ENCODE measurements around the gene ATF7. TPM values are rescaled to one million over a fixed set of nuclear protein-coding genes. Genes with fewer than 3 reads are reported as not detected.
"Not testable (repeated sequence)": the region's sequence is repeated elsewhere in the genome, so short reads cannot be mapped to it uniquely, and the experiment has no call there.

The ATF7 gene
- polyA plus RNA-seq, 6 donors from 2014 or later, result 12.2 to 18.7 (median 16.2) TPM

GRCh38 chr12:53601296-53601847 is 24.8 kb downstream of the ATF7 start:
- Mint-ChIP-seq H3K4me1 (peaks cover 34 to 43% (median 40%) of the 10 kb centered on the region in 3 donors), H3K27ac (peak overlapping the region in 5 of 6 donors; percentile 37 to 93 (median 59)), H3K4me3 (peak overlapping the region; percentile 51 to 92 (median 86)), H3K9me3 (peaks cover 0 to 3% (median 0%) of the 10 kb centered on the region in 7 donors), H3K27me3 (no peaks in the 10 kb centered on the region), H3K36me3 (peaks cover 6 to 13% of the 10 kb centered on the region in 2 donors)
- ATAC-seq (ENCODE audit: low read depth in 2 of 2), result peak; percentile 28 to 61
- DNase-seq, result no peak

- no peaks in the 10 kb centered on the region for H3K27me3 Mint-ChIP-seq
- H3K9me3 Mint-ChIP-seq, result peaks cover 0 to 3% (median 0%) of the 10 kb centered on the region in 7 donors
- peak overlapping the region in 3 of 6 donors; percentile 59 to 88 (median 81) for H3K27ac Mint-ChIP-seq
These were observed 25.5 kb downstream of the ATF7 start for GRCh38 chr12:53600490-53601295.

GRCh38 chr12:53599579-53599978 is 26.6 kb downstream of the ATF7 start:
- H3K4me3 Mint-ChIP-seq, result peak overlapping the region in 1 of 8 donors; percentile 18
- no peaks in the 10 kb centered on the region for H3K27me3 Mint-ChIP-seq
- no peak for ATAC-seq (ENCODE audit: low read depth in 2 of 2)
- no peak for DNase-seq
- peaks cover 6 to 13% of the 10 kb centered on the region in 2 donors for H3K36me3 Mint-ChIP-seq
- peaks cover 0 to 3% (median 0%) of the 10 kb centered on the region in 7 donors for H3K9me3 Mint-ChIP-seq
- peaks cover 40 to 43% (median 41%) of the 10 kb centered on the region in 3 donors for H3K4me1 Mint-ChIP-seq
- H3K27ac Mint-ChIP-seq, result peak overlapping the region in 3 of 6 donors; percentile 24 to 76 (median 69)

More at GRCh38 chr12:53600490-53601295, 25.5 kb downstream of the ATF7 start:
- Mint-ChIP-seq H3K4me3 (peak overlapping the region; percentile 48 to 90 (median 74)), H3K4me1 (peaks cover 36 to 43% (median 40%) of the 10 kb centered on the region in 3 donors), H3K36me3 (peaks cover 6 to 13% of the 10 kb centered on the region in 2 donors)
- ATAC-seq (ENCODE audit: low read depth in 2 of 2) (no peak), DNase-seq (no peak)

GRCh38 chr12:53598971-53599370 is 27.2 kb downstream of the ATF7 start:
- H3K4me3 Mint-ChIP-seq; H3K27ac Mint-ChIP-seq; H3K9me3 Mint-ChIP-seq; H3K27me3 Mint-ChIP-seq; DNase-seq; ATAC-seq (ENCODE audit: low read depth in 2 of 2): not testable (repeated sequence)
- peaks cover 39 to 42% (median 40%) of the 10 kb centered on the region in 3 donors for H3K4me1 Mint-ChIP-seq
- H3K36me3 Mint-ChIP-seq, result peaks cover 6 to 13% of the 10 kb centered on the region in 2 donors

- ATAC-seq (ENCODE audit: low read depth in 2 of 2) (no peak), DNase-seq (no peak)
- H3K36me3 Mint-ChIP-seq, result peaks cover 6 to 13% of the 10 kb centered on the region in 2 donors
- no peaks in the 10 kb centered on the region for H3K27me3 Mint-ChIP-seq
- H3K4me1 Mint-ChIP-seq, result peaks cover 19 to 27% (median 20%) of the 10 kb centered on the region in 3 donors
- peaks cover 0 to 3% (median 0%) of the 10 kb centered on the region in 7 donors for H3K9me3 Mint-ChIP-seq
- H3K4me3 Mint-ChIP-seq, result no peak overlapping the region
- H3K27ac Mint-ChIP-seq, result peak overlapping the region in 2 of 6 donors; percentile 53 to 59
These were observed 29.2 kb downstream of the ATF7 start for GRCh38 chr12:53596920-53597363.

- H3K27ac Mint-ChIP-seq, result no peak overlapping the region
- peaks cover 5 to 14% (median 12%) of the 10 kb centered on the region in 3 donors for H3K4me1 Mint-ChIP-seq
- no peak for ATAC-seq (ENCODE audit: low read depth in 2 of 2)
- no peak for DNase-seq
- no peaks in the 10 kb centered on the region for H3K27me3 Mint-ChIP-seq
- peaks cover 6 to 12% of the 10 kb centered on the region in 2 donors for H3K36me3 Mint-ChIP-seq
- H3K4me3 Mint-ChIP-seq, result no peak overlapping the region
- H3K9me3 Mint-ChIP-seq, result peaks cover 0 to 3% (median 0%) of the 10 kb centered on the region in 7 donors
These were observed 31.1 kb downstream of the ATF7 start for GRCh38 chr12:53594897-53595615.

GRCh38 chr12:53593707-53594106 is 32.5 kb downstream of the ATF7 start:
- no peak overlapping the region for H3K27ac Mint-ChIP-seq
- H3K4me3 Mint-ChIP-seq, result no peak overlapping the region
- H3K36me3 Mint-ChIP-seq, result peaks cover 6% of the 10 kb centered on the region in 2 donors
- DNase-seq (no peak), ATAC-seq (ENCODE audit: low read depth in 2 of 2) (no peak)
- H3K9me3 Mint-ChIP-seq, result peaks cover 0 to 3% (median 0%) of the 10 kb centered on the region in 7 donors
- H3K27me3 Mint-ChIP-seq, result no peaks in the 10 kb centered on the region
- H3K4me1 Mint-ChIP-seq, result peaks cover 5 to 16% (median 9%) of the 10 kb centered on the region in 3 donors

- no peaks in the 10 kb centered on the region for H3K27me3 Mint-ChIP-seq
- peaks cover 2 to 3% of the 10 kb centered on the region in 2 donors for H3K36me3 Mint-ChIP-seq
- ATAC-seq (ENCODE audit: low read depth in 2 of 2) (no peak), DNase-seq (no peak)
- H3K4me3 Mint-ChIP-seq, result no peak overlapping the region
- H3K27ac Mint-ChIP-seq, result no peak overlapping the region
- H3K4me1 Mint-ChIP-seq, result peaks cover under 1 to 22% (median 11%) of the 10 kb centered on the region in 3 donors
- peaks cover 0 to 3% (median 0%) of the 10 kb centered on the region in 7 donors for H3K9me3 Mint-ChIP-seq
These were observed 33.2 kb downstream of the ATF7 start for GRCh38 chr12:53593031-53593430.

- Mint-ChIP-seq H3K4me1 (peaks cover 0 to 22% (median 9%) of the 10 kb centered on the region in 3 donors), H3K27me3 (no peaks in the 10 kb centered on the region), H3K4me3 (no peak overlapping the region), H3K9me3 (peaks cover 0 to 3% (median 0%) of the 10 kb centered on the region in 7 donors), H3K36me3 (no peaks in the 10 kb centered on the region), H3K27ac (peak overlapping the region in 4 of 6 donors; percentile 4 to 76 (median 35))
- ATAC-seq (ENCODE audit: low read depth in 2 of 2) (no peak), DNase-seq (no peak)
These were observed 33.8 kb downstream of the ATF7 start for GRCh38 chr12:53592426-53592825.

GRCh38 chr12:53591301-53592206 is 34.6 kb downstream of the ATF7 start:
- ATAC-seq (ENCODE audit: low read depth in 2 of 2) (no peak), DNase-seq (no peak)
- H3K4me1 Mint-ChIP-seq, result peaks cover 4 to 23% (median 12%) of the 10 kb centered on the region in 3 donors
- no peak overlapping the region for H3K4me3 Mint-ChIP-seq
- no peaks in the 10 kb centered on the region for H3K27me3 Mint-ChIP-seq
- H3K9me3 Mint-ChIP-seq, result no peaks in the 10 kb centered on the region
- no peaks in the 10 kb centered on the region for H3K36me3 Mint-ChIP-seq
- H3K27ac Mint-ChIP-seq, result peak overlapping the region in 4 of 6 donors; percentile 15 to 40 (median 20)

GRCh38 chr12:53590652-53591051 is 35.5 kb downstream of the ATF7 start:
- Mint-ChIP-seq H3K4me3 (no peak overlapping the region), H3K9me3 (no peaks in the 10 kb centered on the region), H3K36me3 (no peaks in the 10 kb centered on the region), H3K27me3 (no peaks in the 10 kb centered on the region), H3K4me1 (peaks cover 5 to 23% (median 15%) of the 10 kb centered on the region in 3 donors), H3K27ac (no peak overlapping the region)
- DNase-seq, result no peak
- no peak for ATAC-seq (ENCODE audit: low read depth in 2 of 2)

GRCh38 chr12:53589915-53590314 is 36.3 kb downstream of the ATF7 start:
- Mint-ChIP-seq H3K27ac (no peak overlapping the region), H3K27me3 (no peaks in the 10 kb centered on the region), H3K9me3 (no peaks in the 10 kb centered on the region), H3K4me1 (peaks cover 5 to 19% (median 15%) of the 10 kb centered on the region in 3 donors), H3K4me3 (no peak overlapping the region), H3K36me3 (no peaks in the 10 kb centered on the region)
- no peak for ATAC-seq (ENCODE audit: low read depth in 2 of 2)
- DNase-seq, result no peak
